ENCODE results near the gene CARMIL1. TPM values are rescaled to one million over a fixed set of nuclear protein-coding genes. Genes with fewer than 3 reads are reported as not detected.

The CARMIL1 gene
- total and polyA plus RNA-seq, 11 donors = 2.4 to 9.1 (median 5.3) TPM

GRCh38 chr6:25617997-25618396 lies 338.8 kb downstream of the CARMIL1 start:
- H3K9me3 ChIP-seq = no peaks in the 10 kb centered on the region
- no peaks in the 10 kb centered on the region for H3K27me3 ChIP-seq
- peaks cover 0 to 19% (median 0%) of the 10 kb centered on the region in 9 donors for H3K36me3 ChIP-seq
- H3K4me1 ChIP-seq = no peaks in the 10 kb centered on the region
- DNase-seq (no peak), ATAC-seq (no peak)
- H3K4me3 ChIP-seq = no peak overlapping the region
- WGBS, 4 donors = 88 to 96% (median 89%) methylated on average over 2 of the region's 2 CpGs
- no peak for TF ChIP-seq CTCF (IDR thresholded peaks at IDR 0.05)
- no peak for TF ChIP-seq POLR2A (IDR thresholded peaks at IDR 0.05)
- H3K27ac ChIP-seq = no peak overlapping the region
- intact Hi-C loops (cut with DNase I) = no loop called here

- 57 to 83% (median 65%) methylated on average over 4 of the region's 4 CpGs for WGBS, 4 donors
- intact Hi-C loops (cut with DNase I) = no loop called here
- H3K27ac ChIP-seq = no peak overlapping the region
- H3K36me3 ChIP-seq = peaks cover 0 to 8% (median 0%) of the 10 kb centered on the region in 9 donors
- H3K4me1 ChIP-seq = no peaks in the 10 kb centered on the region
- ATAC-seq = no peak
- H3K27me3 ChIP-seq = no peaks in the 10 kb centered on the region
- TF ChIP-seq CTCF (IDR thresholded peaks at IDR 0.05) = no peak
- TF ChIP-seq POLR2A (IDR thresholded peaks at IDR 0.05) = no peak
- H3K4me3 ChIP-seq = no peak overlapping the region
- H3K9me3 ChIP-seq = no peaks in the 10 kb centered on the region
- DNase-seq = no peak
Observed at GRCh38 chr6:25619217-25619616, 340.0 kb downstream of the CARMIL1 start.

- no peak for ATAC-seq
- 75 to 84% (median 82%) methylated on average over 2 of the region's 2 CpGs for WGBS, 4 donors
- intact Hi-C loops (cut with DNase I) = no loop called here
Observed at GRCh38 chr6:25620391-25620790, 341.2 kb downstream of the CARMIL1 start.

GRCh38 chr6:25623065-25623464 lies 343.9 kb downstream of the CARMIL1 start:
- ATAC-seq = no peak
- Histone ChIP-seq H3K9me3 (no peaks in the 10 kb centered on the region), H3K27ac (no peak overlapping the region), H3K4me1 (no peaks in the 10 kb centered on the region), H3K4me3 (no peak overlapping the region), H3K36me3 (peaks cover 0 to 8% (median 0%) of the 10 kb centered on the region in 9 donors), H3K27me3 (peaks cover 0 to 6% (median 0%) of the 10 kb centered on the region in 9 donors)
- no peak for DNase-seq
- no peak for TF ChIP-seq POLR2A (IDR thresholded peaks at IDR 0.05)
- no peak for TF ChIP-seq CTCF (IDR thresholded peaks at IDR 0.05)
- intact Hi-C loops (cut with DNase I) = no loop called here
- WGBS, 4 donors = 51 to 69% (median 61%) methylated on average over 1 of the region's 1 CpG

More at GRCh38 chr6:25620391-25620790, 341.2 kb downstream of the CARMIL1 start:
- H3K9me3 ChIP-seq = no peaks in the 10 kb centered on the region
- H3K36me3 ChIP-seq = peaks cover 0 to 8% (median 0%) of the 10 kb centered on the region in 9 donors
- no peak for DNase-seq
- H3K4me3 ChIP-seq = no peak overlapping the region
- TF ChIP-seq POLR2A (IDR thresholded peaks at IDR 0.05) (no peak), CTCF (IDR thresholded peaks at IDR 0.05) (no peak)
- H3K27me3 ChIP-seq = no peaks in the 10 kb centered on the region
- no peaks in the 10 kb centered on the region for H3K4me1 ChIP-seq
- no peak overlapping the region for H3K27ac ChIP-seq

Measured in heart left ventricle (tissue), 16 donors.